ENCODE results near the gene NLRC5. TPM values are rescaled to one million over a fixed set of nuclear protein-coding genes. Genes with fewer than 3 reads are reported as not detected.

NLRC5 gene
- total RNA-seq, 1 experiment from 2014 or later, result 0.98 TPM

GRCh38 chr16:57125969-57126368 is 136.6 kb downstream of the NLRC5 start:
- no peaks in the 10 kb centered on the region for H3K79me2 ChIP-seq (ENCODE audit: low read length)
- H3K9ac ChIP-seq (ENCODE audit: low read length), result no peak overlapping the region
- no peak overlapping the region for H3K4me2 ChIP-seq (ENCODE audit: low read length)
- DNase-seq (no peak), ATAC-seq (no peak)
- TF ChIP-seq EZH2phosphoT487 (IDR thresholded peaks at IDR 0.05; ENCODE audit: borderline replicate concordance, low read length) (no peak), EZH2 (IDR thresholded peaks at IDR 0.05; ENCODE audit: low read length, unreplicated experiment) (no peak), CTCF (conservative IDR thresholded peaks at IDR 0.05; ENCODE audit: low read depth, low read length) (no peak)
- no peak overlapping the region for H3K27ac ChIP-seq (ENCODE audit: low read length)
- no TSS peak for BruUV-seq (replicated peaks)
- no peaks in the 10 kb centered on the region for H4K20me1 ChIP-seq (ENCODE audit: low read length)
- no peaks in the 10 kb centered on the region for H3K4me1 ChIP-seq (ENCODE audit: insufficient read depth, low read length)
- H3K9me3 ChIP-seq (ENCODE audit: low read length), result no peaks in the 10 kb centered on the region
- no peaks in the 10 kb centered on the region for H3K36me3 ChIP-seq (ENCODE audit: low read depth, low read length)
- H3K4me3 ChIP-seq (ENCODE audit: low read length), result no peak overlapping the region
- POLR2A ChIA-PET (ENCODE audit: unreplicated experiment), result no interaction called here
- H2AFZ ChIP-seq (ENCODE audit: low read length), result no peak overlapping the region
- CTCF ChIA-PET, result no interaction called here
- intact Hi-C loops (cut with micrococcal nuclease), result no loop called here
- no peaks in the 10 kb centered on the region for H3K27me3 ChIP-seq (ENCODE audit: low read length)
- H3F3A ChIP-seq (ENCODE audit: low read length, unreplicated experiment), result no peaks in the 10 kb centered on the region
- no peaks in the 10 kb centered on the region for H3K9me2 ChIP-seq (replicated peaks; ENCODE audit: low read length)

GRCh38 chr16:57126411-57126810 is 137.1 kb downstream of the NLRC5 start:
- no peak overlapping the region for H3K9ac ChIP-seq (ENCODE audit: low read length)
- H3K4me2 ChIP-seq (ENCODE audit: low read length), result no peak overlapping the region
- H3K4me3 ChIP-seq (ENCODE audit: low read length), result no peak overlapping the region
- H3K27me3 ChIP-seq (ENCODE audit: low read length), result no peaks in the 10 kb centered on the region
- no peaks in the 10 kb centered on the region for H3K9me3 ChIP-seq (ENCODE audit: low read length)
- H3F3A ChIP-seq (ENCODE audit: low read length, unreplicated experiment), result no peaks in the 10 kb centered on the region
- no peaks in the 10 kb centered on the region for H3K36me3 ChIP-seq (ENCODE audit: low read depth, low read length)
- ChIA-PET CTCF (no interaction called here), POLR2A (ENCODE audit: unreplicated experiment) (no interaction called here)
- TF ChIP-seq EZH2 (IDR thresholded peaks at IDR 0.05; ENCODE audit: low read length, unreplicated experiment) (no peak), CTCF (conservative IDR thresholded peaks at IDR 0.05; ENCODE audit: low read depth, low read length) (no peak), EZH2phosphoT487 (IDR thresholded peaks at IDR 0.05; ENCODE audit: borderline replicate concordance, low read length) (no peak)
- intact Hi-C loops (cut with micrococcal nuclease), result no loop called here
- H3K4me1 ChIP-seq (ENCODE audit: insufficient read depth, low read length), result no peaks in the 10 kb centered on the region
- H3K79me2 ChIP-seq (ENCODE audit: low read length), result no peaks in the 10 kb centered on the region
- H3K27ac ChIP-seq (ENCODE audit: low read length), result no peak overlapping the region
- no peak overlapping the region for H2AFZ ChIP-seq (ENCODE audit: low read length)
- BruUV-seq (replicated peaks), result no TSS peak
- no peaks in the 10 kb centered on the region for H3K9me2 ChIP-seq (replicated peaks; ENCODE audit: low read length)
- H4K20me1 ChIP-seq (ENCODE audit: low read length), result no peaks in the 10 kb centered on the region
- no peak for ATAC-seq
- DNase-seq, result no peak

- DNase-seq, result no peak
- Histone ChIP-seq H3K9me2 (replicated peaks; ENCODE audit: low read length) (no peaks in the 10 kb centered on the region), H3K36me3 (ENCODE audit: low read depth, low read length) (no peaks in the 10 kb centered on the region), H3K4me2 (ENCODE audit: low read length) (no peak overlapping the region), H2AFZ (ENCODE audit: low read length) (no peak overlapping the region), H3K79me2 (ENCODE audit: low read length) (no peaks in the 10 kb centered on the region), H3K27ac (ENCODE audit: low read length) (no peak overlapping the region), H3K4me1 (ENCODE audit: insufficient read depth, low read length) (no peaks in the 10 kb centered on the region), H3K27me3 (ENCODE audit: low read length) (no peaks in the 10 kb centered on the region), H3F3A (ENCODE audit: low read length, unreplicated experiment) (no peaks in the 10 kb centered on the region), H3K4me3 (ENCODE audit: low read length) (no peak overlapping the region), H4K20me1 (ENCODE audit: low read length) (no peaks in the 10 kb centered on the region), H3K9ac (ENCODE audit: low read length) (no peak overlapping the region), H3K9me3 (ENCODE audit: low read length) (no peaks in the 10 kb centered on the region)
- no TSS peak for BruUV-seq (replicated peaks)
- ChIA-PET CTCF (no interaction called here), POLR2A (ENCODE audit: unreplicated experiment) (no interaction called here)
- no peak for ATAC-seq
- intact Hi-C loops (cut with micrococcal nuclease), result no loop called here
- TF ChIP-seq EZH2 (IDR thresholded peaks at IDR 0.05; ENCODE audit: low read length, unreplicated experiment), result no peak
- TF ChIP-seq CTCF (conservative IDR thresholded peaks at IDR 0.05; ENCODE audit: low read depth, low read length), result no peak
- TF ChIP-seq EZH2phosphoT487 (IDR thresholded peaks at IDR 0.05; ENCODE audit: borderline replicate concordance, low read length), result no peak
Measured at GRCh38 chr16:57127037-57127763, 137.8 kb downstream of the NLRC5 start.
